Thoracic aorta (tissue), 2 donors: ENCODE results near the gene ISCU. TPM values are rescaled to one million over a fixed set of nuclear protein-coding genes. Genes with fewer than 3 reads are reported as not detected.

ENCODE experiments used
- ATAC-seq: fragments of 150-250 bp; one replicate; pipeline ENCODE4 v1.8.0; 2017; ENCODE audit warnings: low read depth; ENCODE audit not compliant: insufficient number of reproducible peaks, low FRiP score
- DNase-seq: peaks from one replicate; pipeline ENCODE4 v3.0.0-alpha.2; 2020; ENCODE audit warnings: low spot score
- H3K27ac ChIP-seq, 2 donors: fragments of 200-600 bp; sonication (generic); 1 replicate in 1 of 2; 2 replicates in 1 of 2; pipeline ENCODE4 v1.5.1; 2016; ENCODE audit warnings: mild to moderate bottlenecking in 2 of 2, moderate library complexity in 2 of 2
- H3K27me3 ChIP-seq: fragments of 200-600 bp; sonication (generic); replicated peaks from 2 replicates; pipeline ENCODE4 v1.6.0; 2016; ENCODE audit warnings: mild to moderate bottlenecking; ENCODE audit not compliant: insufficient read depth
- H3K36me3 ChIP-seq: fragments of 200-600 bp; sonication (generic); one replicate; pipeline ENCODE4 v1.5.1; 2016
- H3K4me1 ChIP-seq, 2 donors: fragments of 200-600 bp; sonication (generic); 1 replicate in 1 of 2; 2 replicates in 1 of 2; pipeline versions ENCODE4 v1.5.1 to v1.6.0; 2016; ENCODE audit warnings: low read depth in 2 of 2, mild to moderate bottlenecking in 1 of 2; ENCODE audit not compliant: control insufficient read depth in 1 of 2
- H3K4me3 ChIP-seq: fragments of 200-600 bp; sonication (generic); 2 replicates; pipeline ENCODE4 v1.5.1; 2016; ENCODE audit warnings: mild to moderate bottlenecking
- H3K9me3 ChIP-seq: fragments of 200-600 bp; sonication (generic); 2 replicates; pipeline ENCODE4 v1.5.1; 2016
- total RNA-seq, 2 donors: library from RNA; depleted of rRNA; stranded (reverse); fragments of >200 nt; gene quantifications; one replicate each; pipeline versions ENCODE4 v1.1.0 to v1.2.3, GENCODE V29; 2016
- TF ChIP-seq, protein P1 (sequence below): fragments of 200-600 bp; sonication (generic); IDR thresholded peaks from one replicate; pipeline ENCODE4 v1.5.1; 2019; ENCODE audit warnings: antibody characterized with exemption

The ISCU gene
- total RNA-seq, 2 donors from 2014 or later, result 144 to 235 TPM

DNA sequence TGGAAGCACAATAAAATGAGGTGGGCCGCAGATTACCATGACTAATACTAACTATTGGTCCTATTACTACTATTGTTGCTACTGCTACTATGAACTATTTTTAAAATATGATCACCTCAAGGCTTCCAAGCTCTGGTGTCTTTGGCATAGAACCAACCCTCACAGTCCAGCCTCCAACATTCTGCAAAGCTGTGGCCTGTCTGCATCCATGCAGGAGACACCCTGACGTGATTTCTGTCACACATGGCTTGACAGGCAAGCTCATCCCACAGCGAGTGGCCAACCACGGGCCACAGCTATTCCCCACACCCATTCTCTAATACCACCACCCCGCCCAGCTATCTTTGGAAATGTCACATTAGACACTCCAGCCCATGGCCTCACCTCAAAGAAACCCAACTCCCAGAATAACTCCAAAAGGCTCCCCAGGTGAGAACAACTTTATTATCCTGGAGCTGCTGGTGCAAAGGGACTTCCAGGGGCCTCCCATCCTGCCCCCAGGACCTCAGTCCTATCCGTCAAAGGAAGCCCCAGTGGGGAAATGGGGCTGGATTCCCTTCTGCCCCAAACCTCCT, 14.4 kb downstream of the ISCU start:
- Histone ChIP-seq H3K4me3 (no peak overlapping the region), H3K27ac (no peak overlapping the region), H3K27me3 (no peaks in the 10 kb centered on the region), H3K36me3 (no peaks in the 10 kb centered on the region), H3K4me1 (no peaks in the 10 kb centered on the region), H3K9me3 (no peaks in the 10 kb centered on the region)
- ATAC-seq (no peak), DNase-seq (no peak)
- TF ChIP-seq, protein P1, sequence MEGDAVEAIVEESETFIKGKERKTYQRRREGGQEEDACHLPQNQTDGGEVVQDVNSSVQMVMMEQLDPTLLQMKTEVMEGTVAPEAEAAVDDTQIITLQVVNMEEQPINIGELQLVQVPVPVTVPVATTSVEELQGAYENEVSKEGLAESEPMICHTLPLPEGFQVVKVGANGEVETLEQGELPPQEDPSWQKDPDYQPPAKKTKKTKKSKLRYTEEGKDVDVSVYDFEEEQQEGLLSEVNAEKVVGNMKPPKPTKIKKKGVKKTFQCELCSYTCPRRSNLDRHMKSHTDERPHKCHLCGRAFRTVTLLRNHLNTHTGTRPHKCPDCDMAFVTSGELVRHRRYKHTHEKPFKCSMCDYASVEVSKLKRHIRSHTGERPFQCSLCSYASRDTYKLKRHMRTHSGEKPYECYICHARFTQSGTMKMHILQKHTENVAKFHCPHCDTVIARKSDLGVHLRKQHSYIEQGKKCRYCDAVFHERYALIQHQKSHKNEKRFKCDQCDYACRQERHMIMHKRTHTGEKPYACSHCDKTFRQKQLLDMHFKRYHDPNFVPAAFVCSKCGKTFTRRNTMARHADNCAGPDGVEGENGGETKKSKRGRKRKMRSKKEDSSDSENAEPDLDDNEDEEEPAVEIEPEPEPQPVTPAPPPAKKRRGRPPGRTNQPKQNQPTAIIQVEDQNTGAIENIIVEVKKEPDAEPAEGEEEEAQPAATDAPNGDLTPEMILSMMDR, result no peak

DNA sequence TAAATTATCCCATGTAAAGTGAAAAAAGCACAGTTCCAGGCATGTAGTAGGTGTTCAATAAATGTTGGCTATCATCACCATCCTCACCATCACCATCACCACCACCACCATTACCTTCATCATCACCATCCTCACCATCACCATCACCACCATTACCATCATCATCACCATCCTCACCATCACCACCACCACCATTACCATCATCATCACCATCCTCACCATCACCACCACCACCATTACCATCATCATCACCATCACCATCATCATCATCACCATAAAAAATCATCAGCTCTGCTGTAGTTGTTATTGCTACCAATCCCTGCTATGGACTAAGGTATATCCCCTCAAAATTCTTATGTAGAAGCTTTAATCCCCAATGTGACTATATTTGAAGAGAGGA, 15.1 kb downstream of the ISCU start:
- Histone ChIP-seq H3K36me3 (no peaks in the 10 kb centered on the region), H3K9me3 (no peaks in the 10 kb centered on the region), H3K4me3 (no peak overlapping the region), H3K27me3 (no peaks in the 10 kb centered on the region), H3K4me1 (no peaks in the 10 kb centered on the region), H3K27ac (no peak overlapping the region)
- ATAC-seq, result no peak
- TF ChIP-seq, protein P1, result no peak
- no peak for DNase-seq

DNA sequence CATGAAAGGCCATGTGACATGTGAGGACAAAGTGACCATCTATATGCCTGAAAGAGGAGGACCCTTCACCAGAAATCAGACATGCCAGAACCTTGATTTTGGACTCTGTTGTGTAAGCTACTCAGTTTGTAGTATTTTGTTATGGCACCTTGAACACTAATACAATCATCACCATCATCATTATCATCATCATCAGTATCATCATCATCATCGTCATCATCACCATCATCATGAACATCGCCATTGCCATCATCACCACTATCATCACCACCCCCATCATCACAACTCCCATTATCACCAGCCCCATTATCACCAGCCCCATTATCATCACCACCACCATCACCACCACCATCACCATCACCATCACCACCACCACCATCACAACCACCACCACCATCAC, 15.9 kb downstream of the ISCU start:
- Histone ChIP-seq H3K27ac (no peak overlapping the region), H3K4me3 (no peak overlapping the region), H3K36me3 (no peaks in the 10 kb centered on the region), H3K27me3 (no peaks in the 10 kb centered on the region), H3K4me1 (no peaks in the 10 kb centered on the region), H3K9me3 (no peaks in the 10 kb centered on the region)
- TF ChIP-seq, protein P1, result no peak
- ATAC-seq (no peak), DNase-seq (no peak)

DNA sequence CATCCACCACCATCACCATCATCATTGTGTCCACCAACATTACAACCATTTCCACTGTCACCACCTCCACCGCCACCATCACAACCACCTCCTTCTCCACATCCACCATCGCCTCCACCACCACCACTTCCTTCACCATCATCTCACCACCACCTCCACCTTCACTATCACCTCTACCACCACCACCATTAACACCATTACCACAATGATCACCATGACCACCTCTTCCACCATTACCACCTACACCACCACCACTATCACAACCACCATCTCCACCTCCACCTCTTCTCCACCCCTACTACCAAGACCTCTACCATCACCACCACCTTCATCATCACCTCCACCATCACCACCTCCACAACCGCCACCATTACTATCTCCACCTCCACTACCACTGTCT, 16.4 kb downstream of the ISCU start:
- no peak for ATAC-seq
- TF ChIP-seq, protein P1, result no peak
- DNase-seq, result no peak
- H3K9me3 ChIP-seq, result no peaks in the 10 kb centered on the region
- no peaks in the 10 kb centered on the region for H3K27me3 ChIP-seq
- no peaks in the 10 kb centered on the region for H3K36me3 ChIP-seq
- H3K27ac ChIP-seq, result no peak overlapping the region
- no peak overlapping the region for H3K4me3 ChIP-seq
- no peaks in the 10 kb centered on the region for H3K4me1 ChIP-seq

DNA sequence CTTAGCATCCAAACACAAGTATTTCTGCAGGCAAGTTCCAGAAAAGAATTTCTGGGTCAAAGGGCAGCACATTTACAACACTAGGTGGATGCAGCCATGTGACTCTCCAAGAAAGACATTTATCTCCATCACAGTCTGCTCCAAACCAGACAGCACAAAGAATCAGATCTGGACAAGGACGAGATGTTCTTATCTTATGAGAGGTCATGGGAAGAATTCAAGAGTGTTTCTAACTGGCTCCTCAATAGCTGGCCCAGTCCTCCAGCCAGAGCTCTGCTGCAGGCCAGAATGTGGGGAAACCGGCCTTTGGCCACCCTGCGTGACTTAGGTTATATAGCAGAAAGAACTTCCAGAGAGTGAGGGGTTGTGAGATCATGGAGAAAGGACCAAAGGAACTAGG, 18.1 kb downstream of the ISCU start:
- Histone ChIP-seq H3K4me1 (no peaks in the 10 kb centered on the region), H3K27ac (no peak overlapping the region), H3K9me3 (no peaks in the 10 kb centered on the region), H3K27me3 (no peaks in the 10 kb centered on the region), H3K36me3 (no peaks in the 10 kb centered on the region), H3K4me3 (no peak overlapping the region)
- no peak for DNase-seq
- ATAC-seq, result no peak
- TF ChIP-seq, protein P1, result no peak
